Adrenal gland (tissue), 5 donors: ENCODE data around the gene TMCC2.

Experiments
- CTCF ChIP-seq, 6 experiments: fragments of 450-650 bp in 4 of 6; fragments of 200-600 bp in 2 of 6; sonication (generic) in 1 of 6; IDR thresholded peaks; 1 replicate in 5 of 6; 2 replicates in 1 of 6; pipeline versions ENCODE4 v1.5.1 to v1.8.0; 2016 to 2021; ENCODE audit warnings: antibody characterized with exemption in 6 of 6, mild to moderate bottlenecking in 2 of 6, moderate library complexity in 1 of 6
- POLR2A ChIP-seq, 2 donors: fragments of 450-650 bp; IDR thresholded peaks; one replicate each; pipeline ENCODE4 v1.6.1; 2017; ENCODE audit warnings: antibody characterized with exemption in 2 of 2, mild to moderate bottlenecking in 2 of 2, moderate library complexity in 1 of 2
- donor health status: DM: no; HTN: no; CAD: no.

GRCh38 chr1:205251576-205251975 lies 23.8 kb downstream of the TMCC2 start:
- TF ChIP-seq CTCF (IDR thresholded peaks at IDR 0.05): no peak
- TF ChIP-seq POLR2A (IDR thresholded peaks at IDR 0.05): no peak
